Measurements from ENCODE around the gene USP10.

GRCh38 chr16:84754353-84754856, 54.6 kb downstream of the USP10 start:
- TF ChIP-seq POLR2AphosphoS5 (IDR thresholded peaks at IDR 0.05; ENCODE audit: low read depth, low read length) (no peak), SIN3A (IDR thresholded peaks at IDR 0.05; ENCODE audit: borderline replicate concordance, insufficient read depth, low read length) (no peak), TAF1 (IDR thresholded peaks at IDR 0.05; ENCODE audit: borderline replicate concordance, insufficient read depth, low read length) (no peak), REST (IDR thresholded peaks at IDR 0.05; ENCODE audit: insufficient read depth in 1 of 2, low read depth in 2 of 2, low read length in 2 of 2) (no peak)

All from PFSK-1 (cell line).